Muscle of arm (tissue), 12 donors: ENCODE results near the gene MDFI. TPM values are rescaled to one million over a fixed set of nuclear protein-coding genes. Genes with fewer than 3 reads are reported as not detected.
A peak's percentile ranks its signal among the peaks of the same experiment; 100 is the strongest.

Experiments used
- DNase-seq: peaks from one replicate; pipeline ENCODE4 v3.0.0-alpha.2; 2013
- polyA plus RNA-seq, 12 donors: library from polyadenylated mRNA; unstranded; fragments of 120-200 nt; gene quantifications; one replicate each; pipeline ENCODE4 v1.2.1, GENCODE V29; 2013; ENCODE audit not compliant: insufficient read length in 12 of 12

Gene MDFI
- polyA plus RNA-seq, 12 donors = 29.6 to 84.0 (median 43.2) TPM; not detected in 1

DNA sequence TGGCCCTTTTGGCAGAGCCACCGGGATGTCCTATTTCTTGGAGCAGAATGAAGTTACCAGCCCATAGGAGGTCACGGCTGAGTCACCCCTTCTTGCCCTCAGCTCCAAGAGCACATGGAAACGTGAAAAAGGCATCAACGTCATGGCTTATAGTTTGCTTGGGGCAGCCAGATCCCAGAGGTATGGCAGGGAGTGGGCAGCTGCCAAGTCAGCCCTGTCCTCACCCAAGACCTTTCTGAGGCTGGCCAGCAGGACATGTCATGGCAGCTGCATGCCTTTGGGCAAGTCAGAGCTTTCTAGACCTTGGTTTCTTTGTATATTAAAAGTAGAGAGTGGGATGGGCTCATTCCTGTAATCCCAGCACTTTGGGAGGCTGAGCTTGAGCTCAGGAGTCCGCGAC is 8.2 kb upstream of the MDFI start:
- DNase-seq = no peak

DNA sequence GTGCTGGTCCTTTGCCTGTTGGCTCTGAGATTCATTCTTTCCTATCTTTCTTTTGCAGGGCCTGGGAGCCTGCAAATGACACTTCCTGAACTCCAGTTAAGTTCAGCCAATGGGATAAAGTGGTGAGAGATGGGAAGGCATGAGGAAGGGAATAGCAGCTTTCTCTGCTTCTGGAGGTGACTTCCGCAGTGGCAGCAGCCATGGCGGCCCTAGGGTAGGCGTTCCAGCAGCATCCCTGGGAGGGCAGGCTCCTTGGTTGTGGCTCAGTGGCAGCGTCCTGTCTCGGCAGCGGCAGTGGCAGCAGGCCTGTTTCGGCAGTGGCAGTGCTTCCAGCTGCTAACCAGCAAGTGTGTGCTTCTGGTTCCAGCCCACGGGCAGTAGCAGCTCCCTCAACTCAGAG is 7.3 kb upstream of the MDFI start:
- DNase-seq = no peak

- DNase-seq = no peak
These were observed 5.1 kb upstream of the MDFI start for GRCh38 chr6:41633056-41633634.

- no peak for DNase-seq
These were observed 3.6 kb upstream of the MDFI start for GRCh38 chr6:41634657-41635056.

DNA sequence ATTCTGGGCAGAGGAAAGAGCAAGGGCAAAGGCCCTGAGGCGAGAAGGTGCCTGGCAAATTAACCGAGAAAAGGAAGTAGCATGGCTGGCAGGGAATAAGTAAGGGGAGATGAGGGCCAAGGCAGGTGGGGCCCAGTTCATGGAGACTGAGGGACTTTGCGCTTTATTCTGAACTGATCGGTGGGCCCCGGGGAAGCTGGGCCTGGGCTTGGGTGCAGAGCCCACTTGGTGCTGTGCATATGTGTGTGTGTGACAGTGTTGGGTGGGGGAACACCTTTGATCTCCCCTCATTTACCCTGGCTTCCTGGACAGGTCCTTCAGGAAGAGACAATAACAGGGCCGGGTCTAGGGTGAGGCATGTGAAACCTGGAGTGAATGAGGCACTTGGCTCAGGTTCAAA is 2.9 kb upstream of the MDFI start:
- DNase-seq = no peak

DNA sequence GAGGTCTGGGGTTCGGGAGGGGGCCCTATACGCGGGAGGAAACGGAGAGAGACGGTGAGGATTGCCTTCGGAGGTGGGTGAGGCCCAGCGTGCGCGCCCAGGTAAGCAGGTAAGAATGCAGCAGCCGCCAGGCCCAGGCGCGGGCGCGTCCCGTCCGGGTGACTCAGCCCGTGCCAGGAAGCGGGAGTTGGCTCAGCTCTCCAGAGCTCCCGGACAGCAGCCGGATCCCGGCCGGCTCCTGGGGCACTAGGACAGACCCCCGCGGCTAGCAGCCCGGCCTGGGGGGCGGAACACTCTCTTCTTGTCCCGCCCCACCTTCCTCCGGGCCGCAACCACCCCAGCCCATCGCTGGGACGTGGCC is 1.5 kb upstream of the MDFI start:
- DNase-seq = no peak

GRCh38 chr6:41637194-41638001 is 870 bp upstream of the MDFI start:
- DNase-seq = no peak

DNA sequence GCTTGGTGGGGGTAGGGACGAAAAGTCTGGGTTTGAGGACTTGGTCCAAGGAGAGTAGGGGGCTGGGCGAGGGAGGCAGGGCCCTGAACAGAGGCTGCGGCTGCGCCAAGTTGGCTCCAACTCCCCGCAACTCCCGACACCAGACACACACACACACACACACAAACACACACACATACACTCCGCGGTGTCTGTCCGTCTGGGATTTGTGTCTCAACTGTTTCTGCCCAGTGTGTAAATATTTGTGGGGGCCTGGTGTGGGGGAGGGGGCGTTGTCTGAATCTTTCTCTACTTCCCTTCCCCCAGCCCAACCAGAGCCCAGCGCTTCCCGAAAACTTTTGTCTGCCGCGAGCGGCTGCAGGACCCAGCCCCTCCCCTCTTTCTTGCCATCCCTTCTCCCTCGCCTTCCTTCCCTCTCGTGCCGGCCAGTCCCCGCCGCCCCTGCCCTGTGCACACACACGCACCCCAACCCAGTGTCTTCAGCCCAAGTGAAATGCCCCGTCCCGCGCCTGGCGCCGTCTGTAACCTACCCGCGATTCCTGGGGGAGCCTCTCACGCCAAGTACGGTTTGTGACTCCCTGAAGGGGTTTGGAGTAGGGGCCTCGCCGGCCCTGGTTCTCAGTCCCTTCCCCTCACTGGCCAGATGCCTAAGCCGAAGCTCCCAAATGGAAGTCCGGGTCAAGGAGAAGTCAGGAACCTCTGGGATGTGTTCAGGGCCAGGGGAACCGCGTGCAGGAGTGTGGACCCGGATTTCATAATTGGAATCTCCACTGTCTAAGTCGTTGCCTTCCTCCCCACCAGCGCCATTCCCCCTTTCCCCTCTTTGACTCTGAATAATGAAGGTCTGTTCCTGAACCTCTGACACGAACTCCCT is 904 bp downstream of the MDFI start:
- peak; percentile 85 for DNase-seq

GRCh38 chr6:41639809-41640371 is 1.6 kb downstream of the MDFI start:
- DNase-seq = peak; percentile 84

DNA sequence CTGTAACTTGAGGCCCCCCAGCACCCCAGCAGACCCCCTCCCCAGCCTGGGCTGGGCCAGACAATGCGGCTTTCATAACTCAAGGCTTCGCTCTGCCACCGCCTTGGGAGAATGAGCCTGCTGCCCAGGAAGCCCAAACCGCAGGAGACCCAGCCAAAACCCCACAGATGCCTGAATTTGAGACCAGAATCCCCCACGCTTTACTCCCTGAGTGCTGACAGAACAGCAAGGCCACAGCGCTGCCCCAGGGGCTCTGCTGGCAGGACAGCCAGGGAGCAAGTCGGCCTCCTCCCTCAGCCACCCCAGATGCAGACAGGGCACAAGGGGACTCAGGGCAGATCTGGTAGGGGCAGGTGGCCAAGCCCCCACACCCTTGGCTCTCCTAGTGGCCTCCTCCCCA is 2.2 kb downstream of the MDFI start:
- no peak for DNase-seq

GRCh38 chr6:41641352-41641925 is 3.2 kb downstream of the MDFI start:
- no peak for DNase-seq

DNA sequence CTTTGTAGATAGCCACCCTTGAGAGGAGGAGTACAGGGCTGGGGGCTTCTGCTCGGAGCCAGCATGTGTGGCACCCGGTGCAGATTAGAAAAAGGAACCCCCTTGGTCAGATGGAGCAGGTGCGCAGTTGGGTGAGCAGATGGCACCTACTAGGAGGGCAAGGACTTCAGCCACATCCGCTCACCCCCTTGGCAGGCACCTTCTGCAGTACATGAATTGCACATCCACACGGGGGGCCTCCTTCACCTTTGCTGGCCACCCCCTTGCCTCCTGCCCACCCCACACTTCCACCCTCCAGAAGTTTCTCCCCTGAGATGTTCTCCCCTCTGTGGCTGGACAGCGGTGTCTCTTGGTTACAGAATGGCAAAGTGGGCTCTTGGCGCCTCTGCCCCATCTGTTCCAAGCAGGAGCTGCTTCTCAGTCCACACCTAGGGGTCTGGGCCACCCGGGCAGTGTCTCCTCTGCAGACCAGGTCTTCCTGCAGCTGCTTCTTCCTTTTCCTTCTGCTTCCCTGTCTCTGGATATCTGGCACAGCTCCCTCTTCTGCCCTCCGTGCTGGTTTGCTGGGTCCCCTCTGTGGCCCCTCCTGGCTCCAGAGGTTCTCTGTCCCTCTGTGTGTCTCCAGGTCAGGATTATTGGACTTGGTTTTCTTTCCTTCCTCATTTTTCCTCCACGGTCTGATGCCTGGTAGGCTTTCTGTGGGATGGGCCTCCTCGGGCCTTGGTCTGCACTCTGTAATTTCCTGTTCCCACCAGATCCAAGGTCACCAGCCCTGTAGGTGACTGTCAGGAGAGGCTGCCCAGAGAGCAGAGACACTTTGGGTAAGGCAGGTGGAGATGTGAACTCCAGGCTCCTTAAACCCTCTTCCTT is 4.1 kb downstream of the MDFI start:
- DNase-seq = no peak

- no peak for DNase-seq
These were observed 5.0 kb downstream of the MDFI start for GRCh38 chr6:41642960-41643898.

DNA sequence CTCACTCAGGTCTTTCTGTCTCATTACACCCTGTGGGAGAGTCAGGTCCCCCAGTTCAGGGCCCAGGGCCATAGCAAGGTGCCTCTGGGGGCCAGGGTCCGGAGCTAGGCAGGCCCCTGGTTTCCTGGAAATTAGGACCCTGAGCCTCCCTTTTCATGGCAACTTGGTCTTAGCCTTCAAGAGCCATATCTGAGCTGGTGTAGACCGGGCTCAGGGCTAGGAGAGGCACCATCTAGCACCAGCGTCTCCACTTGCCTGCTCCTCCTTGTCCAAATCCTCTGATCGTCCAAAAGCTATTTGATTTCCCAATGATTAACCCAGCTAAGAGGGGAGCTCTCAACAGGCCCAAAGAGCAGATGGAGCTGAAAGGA is 5.6 kb downstream of the MDFI start:
- no peak for DNase-seq

DNA sequence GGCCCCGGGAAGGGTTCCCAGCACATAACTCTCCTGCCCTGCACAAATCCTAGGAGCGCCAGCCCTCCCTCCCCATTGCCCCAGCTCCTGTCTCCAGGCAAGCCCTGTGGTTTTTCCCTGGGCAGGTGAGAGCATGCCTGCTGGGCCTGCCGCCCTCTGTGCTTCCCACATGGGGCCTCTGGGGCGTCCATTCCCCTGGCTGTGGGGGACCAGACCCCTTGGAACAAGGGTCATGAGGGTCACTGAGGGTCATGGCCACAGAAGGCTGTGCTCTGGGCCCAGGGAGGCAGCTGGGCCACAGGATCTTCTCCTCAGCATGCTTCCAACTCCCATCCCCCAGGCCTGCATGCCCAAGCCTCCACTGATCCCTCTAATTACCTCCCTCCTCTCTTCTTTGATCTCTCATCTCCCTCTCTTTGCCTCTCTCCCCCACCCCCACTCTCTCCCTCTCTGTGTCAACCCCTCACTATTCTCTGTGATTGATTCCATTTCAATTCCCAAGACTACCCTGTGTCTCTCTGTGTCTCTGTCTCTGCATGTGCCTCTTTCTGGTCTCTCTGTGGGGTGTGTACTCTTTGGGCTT is 6.1 kb downstream of the MDFI start:
- DNase-seq = no peak

DNA sequence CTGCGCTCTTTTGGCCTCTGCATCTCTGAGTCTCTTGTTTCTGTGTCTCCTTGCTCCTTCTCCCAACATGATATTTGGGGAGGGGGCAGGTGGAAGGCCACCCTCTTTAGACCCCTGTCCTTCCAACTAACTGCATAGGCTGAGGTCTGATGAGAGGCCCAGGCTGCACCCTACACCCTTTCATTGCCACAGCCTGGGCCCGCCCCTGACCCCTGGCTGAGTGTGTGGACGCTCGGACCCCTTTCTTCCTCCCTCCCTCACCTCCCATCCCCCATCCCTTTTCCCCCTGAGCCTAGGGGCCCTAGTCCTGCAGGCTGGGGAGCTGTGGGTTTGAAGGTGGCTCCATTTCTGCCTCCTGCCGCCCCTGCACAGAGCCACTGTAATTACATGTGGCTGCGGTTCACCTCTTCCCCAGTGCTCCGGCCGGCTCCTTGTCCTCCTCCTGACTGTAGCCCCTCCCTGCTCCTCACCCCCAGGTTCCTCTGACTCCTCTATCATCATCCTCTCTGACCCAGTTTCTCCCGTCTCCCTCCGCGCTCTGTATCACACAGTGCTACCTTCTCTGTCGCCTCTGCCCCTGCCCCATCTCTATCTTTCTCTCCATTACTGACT is 6.8 kb downstream of the MDFI start:
- DNase-seq = no peak

GRCh38 chr6:41646026-41646795 is 7.9 kb downstream of the MDFI start:
- DNase-seq = no peak

DNA sequence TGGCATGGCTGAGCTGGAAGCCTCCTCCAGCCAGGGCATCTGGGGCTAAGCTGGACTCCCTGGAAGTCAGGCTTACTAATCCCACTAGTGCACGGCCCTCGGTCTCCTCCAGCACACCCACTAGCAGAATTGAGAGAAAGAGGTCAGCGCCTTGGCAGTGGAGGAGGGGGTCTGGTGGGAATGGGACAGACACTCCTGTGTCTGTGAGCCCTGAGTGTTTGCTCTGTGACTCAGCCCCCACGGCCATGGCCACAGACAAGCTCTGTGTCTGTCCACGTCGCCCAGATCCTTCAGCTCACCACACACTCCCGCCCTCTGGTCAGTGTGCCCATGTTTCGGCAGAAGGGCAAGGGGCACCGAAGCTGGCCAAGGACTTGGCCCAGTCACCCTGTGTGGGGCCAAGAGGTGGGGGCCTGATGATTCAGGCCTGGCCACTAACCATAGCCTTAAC is 8.8 kb downstream of the MDFI start:
- no peak for DNase-seq
